Tibial artery (tissue), 4 donors: Measurements from ENCODE around the gene EFNA5.
A peak's percentile ranks its signal among the peaks of the same experiment; 100 is the strongest.

Source experiments
- DNase-seq, 2 donors: peaks; one replicate each; pipeline ENCODE4 v3.0.0-alpha.2; 2019
- H3K27ac ChIP-seq, 2 donors: fragments of 200-600 bp; sonication (generic) in 1 of 2; 1 replicate in 1 of 2; 2 replicates in 1 of 2; pipeline ENCODE4 v1.5.1; 2018 to 2019; ENCODE audit warnings: mild to moderate bottlenecking in 1 of 2
- H3K27me3 ChIP-seq, 2 donors: fragments of 200-600 bp; sonication (generic) in 1 of 2; one replicate each; pipeline versions ENCODE4 v1.5.1 to v1.6.0; 2016 to 2019
- H3K36me3 ChIP-seq, 3 donors: fragments of 200-600 bp; sonication (generic) in 2 of 3; one replicate each; pipeline ENCODE4 v1.5.1; 2016 to 2019; ENCODE audit warnings: mild to moderate bottlenecking in 2 of 3
- H3K4me1 ChIP-seq, 4 donors: fragments of 200-600 bp; sonication (generic) in 2 of 4; 1 replicate in 3 of 4; 2 replicates in 1 of 4; pipeline ENCODE4 v1.5.1; 2016 to 2019
- H3K4me3 ChIP-seq, 2 donors: fragments of 200-600 bp; sonication (generic) in 1 of 2; 1 replicate in 1 of 2; 2 replicates in 1 of 2; pipeline ENCODE4 v1.5.1; 2018 to 2019; ENCODE audit warnings: mild to moderate bottlenecking in 2 of 2
- H3K9me3 ChIP-seq, 3 donors: fragments of 200-600 bp; sonication (generic) in 1 of 3; one replicate each; pipeline ENCODE4 v1.5.1; 2016 to 2019
- CTCF ChIP-seq, 2 experiments: fragments of 200-600 bp in 1 of 2; fragments of 450-650 bp in 1 of 2; IDR thresholded peaks; one replicate each; pipeline ENCODE4 v1.5.1; 2017 to 2019; ENCODE audit warnings: antibody characterized with exemption in 2 of 2, mild to moderate bottlenecking in 1 of 2, moderate library complexity in 1 of 2
- intact Hi-C: fragments of 100-400 bp; cut with DNase I; formaldehyde crosslinking; loops from one replicate; pipeline ENCODE4 v1.15.0; 2023; ENCODE audit warnings: low total_unique reads

Gene EFNA5

GRCh38 chr5:107428303-107428813, 242.4 kb downstream of the EFNA5 start:
- DNase-seq, result no peak
- Histone ChIP-seq H3K27me3 (no peaks in the 10 kb centered on the region), H3K36me3 (no peaks in the 10 kb centered on the region), H3K4me3 (peak overlapping the region; percentile 19 to 29), H3K9me3 (no peaks in the 10 kb centered on the region), H3K27ac (peak overlapping the region; percentile 52 to 66), H3K4me1 (peaks cover 5 to 45% (median 28%) of the 10 kb centered on the region in 4 donors)
- TF ChIP-seq CTCF (IDR thresholded peaks at IDR 0.05), result no peak
- intact Hi-C loops, result no loop called here

- no peak overlapping the region for H3K4me3 ChIP-seq
- intact Hi-C loops, result no loop called here
- no peak for DNase-seq
- H3K36me3 ChIP-seq, result no peaks in the 10 kb centered on the region
- H3K4me1 ChIP-seq, result peaks cover 5 to 43% (median 30%) of the 10 kb centered on the region in 4 donors
- TF ChIP-seq CTCF (IDR thresholded peaks at IDR 0.05), result no peak
- H3K9me3 ChIP-seq, result no peaks in the 10 kb centered on the region
- H3K27me3 ChIP-seq, result no peaks in the 10 kb centered on the region
- H3K27ac ChIP-seq, result peak overlapping the region in 1 of 2 donors; percentile 66
Measured at GRCh38 chr5:107426872-107427271, 243.9 kb downstream of the EFNA5 start.

GRCh38 chr5:107426209-107426608, 244.5 kb downstream of the EFNA5 start:
- H3K4me1 ChIP-seq, result peaks cover 5 to 43% (median 27%) of the 10 kb centered on the region in 4 donors
- intact Hi-C loops, result no loop called here
- no peaks in the 10 kb centered on the region for H3K9me3 ChIP-seq
- H3K27me3 ChIP-seq, result no peaks in the 10 kb centered on the region
- no peaks in the 10 kb centered on the region for H3K36me3 ChIP-seq
- TF ChIP-seq CTCF (IDR thresholded peaks at IDR 0.05), result no peak
- H3K27ac ChIP-seq, result peak overlapping the region; percentile 5 to 66
- H3K4me3 ChIP-seq, result no peak overlapping the region
- DNase-seq, result no peak

- intact Hi-C loops, result no loop called here
- no peaks in the 10 kb centered on the region for H3K36me3 ChIP-seq
- peaks cover 5 to 43% (median 26%) of the 10 kb centered on the region in 4 donors for H3K4me1 ChIP-seq
- DNase-seq, result no peak
- TF ChIP-seq CTCF (IDR thresholded peaks at IDR 0.05), result no peak
- peak overlapping the region; percentile 5 to 66 for H3K27ac ChIP-seq
- H3K4me3 ChIP-seq, result no peak overlapping the region
- H3K27me3 ChIP-seq, result no peaks in the 10 kb centered on the region
- no peaks in the 10 kb centered on the region for H3K9me3 ChIP-seq
Measured at GRCh38 chr5:107425541-107426031, 245.2 kb downstream of the EFNA5 start.

- DNase-seq, result no peak
- no peaks in the 10 kb centered on the region for H3K27me3 ChIP-seq
- intact Hi-C loops, result no loop called here
- H3K36me3 ChIP-seq, result no peaks in the 10 kb centered on the region
- H3K9me3 ChIP-seq, result no peaks in the 10 kb centered on the region
- no peak overlapping the region for H3K4me3 ChIP-seq
- TF ChIP-seq CTCF (IDR thresholded peaks at IDR 0.05), result no peak
- H3K27ac ChIP-seq, result peak overlapping the region; percentile 38 to 66
- H3K4me1 ChIP-seq, result peaks cover 5 to 43% (median 26%) of the 10 kb centered on the region in 4 donors
Measured at GRCh38 chr5:107424491-107424890, 246.2 kb downstream of the EFNA5 start.
